HepG2 (cell line): ENCODE results near the gene TXN. TPM values are rescaled to one million over a fixed set of nuclear protein-coding genes. Genes with fewer than 3 reads are reported as not detected.

Experiments
- ATAC-seq: fragments of 200-7000 bp; cut with Tn5 transposase; 3 replicates; pipeline ENCODE4 v1.9.1; 2020; ENCODE audit warnings: mild to moderate bottlenecking, moderate library complexity
- BruUV-seq: library from RNA; stranded (reverse); fragments of 400-500 nt; replicated peaks from 2 replicates; lab custom pipeline; 2021; lab: Mats Ljungman, UMichigan
- CTCF ChIA-PET: fragments of 300-600 bp; formaldehyde crosslinking; extraction: SDS; loops from one replicate; lab custom pipeline; 2021; ENCODE audit warnings: low total read pairs, inconsistent platforms, low intra/inter-chr PET ratio; lab: Yijun Ruan, JAX
- POLR2A ChIA-PET: fragments of 350-600 bp; sonication (Branson Sonifier 250); formaldehyde crosslinking; loops from one replicate; lab custom pipeline; 2020; ENCODE audit warnings: antibody characterized with exemption, inconsistent platforms; lab: Yijun Ruan, JAX
- DNase-seq: peaks from one replicate; pipeline ENCODE4 v3.0.0-alpha.2; 2015; ENCODE audit warnings: low spot score
- FAIRE-seq: peaks from 3 replicates; lab custom pipeline; 2011; peaks lifted over from hg19 to GRCh38; lab: Jason Lieb, UNC
- H2AFZ ChIP-seq: one replicate; pipeline ENCODE4 v1.6.1; 2011; ENCODE audit warnings: low read length, inconsistent platforms
- H3K27ac ChIP-seq: fragments of 300-600 bp; 3 replicates; pipeline ENCODE4 v1.8.0; 2011; ENCODE audit warnings: mixed run types, mild to moderate bottlenecking, mixed read lengths, low read length, inconsistent platforms; ENCODE audit not compliant: insufficient read depth; ENCODE audit errors: extremely low read length
- H3K27me3 ChIP-seq, 2 experiments: fragments of 200-600 bp in 1 of 2; 2 replicates in 1 of 2; 3 replicates in 1 of 2; pipeline versions ENCODE4 v1.6.0 to v1.8.0; 2011; ENCODE audit warnings: low read length in 2 of 2, mild to moderate bottlenecking in 2 of 2, moderate library complexity in 2 of 2, inconsistent platforms in 1 of 2; ENCODE audit not compliant: insufficient read depth in 2 of 2, control insufficient read depth in 1 of 2
- H3K36me3 ChIP-seq, 2 experiments: fragments of 200-600 bp in 1 of 2; replicated peaks in 1 of 2; 2 replicates in 1 of 2; 3 replicates in 1 of 2; pipeline versions ENCODE4 v1.5.1 to v1.8.0; 2011; ENCODE audit warnings: low read length in 2 of 2, inconsistent platforms in 1 of 2; ENCODE audit not compliant: insufficient read depth in 2 of 2, control insufficient read depth in 1 of 2
- H3K4me1 ChIP-seq: 2 replicates; pipeline ENCODE4 v1.5.1; 2012; ENCODE audit warnings: low read length, inconsistent platforms; ENCODE audit not compliant: insufficient read depth
- H3K4me2 ChIP-seq: 2 replicates; pipeline ENCODE4 v1.6.0; 2011; ENCODE audit warnings: low read depth, low read length, inconsistent platforms
- H3K4me3 ChIP-seq, 3 experiments: fragments of 200-600 bp in 1 of 3; sonication (generic), shearing (Covaris generic) in 1 of 3; replicated peaks in 1 of 3; 2 replicates each; pipeline ENCODE4 v1.5.1; 2011 to 2016; ENCODE audit warnings: low read length in 3 of 3, inconsistent platforms in 2 of 3, low read depth in 2 of 3, mild to moderate bottlenecking in 2 of 3, control low read depth in 1 of 3, mixed read lengths in 1 of 3; ENCODE audit not compliant: insufficient read depth in 1 of 3
- H3K79me2 ChIP-seq: one replicate; pipeline ENCODE4 v1.6.1; 2011; ENCODE audit warnings: low read length, inconsistent platforms; ENCODE audit not compliant: insufficient read depth
- H3K9ac ChIP-seq: 2 replicates; pipeline ENCODE4 v1.6.0; 2011; ENCODE audit warnings: mild to moderate bottlenecking, low read depth, low read length, inconsistent platforms; ENCODE audit not compliant: insufficient read depth
- H3K9me3 ChIP-seq: 2 replicates; pipeline ENCODE4 v1.5.1; 2012; ENCODE audit warnings: mild to moderate bottlenecking, low read length
- H4K20me1 ChIP-seq: 2 replicates; pipeline ENCODE4 v1.6.0; 2011; ENCODE audit warnings: inconsistent platforms, mild to moderate bottlenecking, low read length, moderate library complexity; ENCODE audit not compliant: insufficient read depth
- AGO2 ChIP-seq: fragments of 200-400 bp; formaldehyde crosslinking; optimal IDR thresholded peaks from 2 replicates; pipeline ENCODE3; 2017; ENCODE audit warnings: mild to moderate bottlenecking, low read depth, low read length, moderate library complexity
- HOXA9 ChIP-seq: sonication (generic); formaldehyde crosslinking; IDR thresholded peaks from 2 replicates; pipeline ENCODE4 v1.8.1; 2022; ENCODE audit warnings: missing genetic modification reagents, mild to moderate bottlenecking, moderate library complexity, borderline replicate concordance
- IRF2 ChIP-seq: IDR thresholded peaks from 2 replicates; pipeline ENCODE4 v1.6.1; 2018; ENCODE audit warnings: missing genetic modification reagents, missing compliant biosample characterization
- KAT7 ChIP-seq: IDR thresholded peaks from 2 replicates; pipeline ENCODE4 v1.6.1; 2018; ENCODE audit warnings: borderline replicate concordance, missing compliant biosample characterization
- POLR2G ChIP-seq: fragments of 200-400 bp; formaldehyde crosslinking; IDR thresholded peaks from 2 replicates; pipeline ENCODE4 v1.6.1; 2018; ENCODE audit warnings: mild to moderate bottlenecking, low read depth, low read length, moderate library complexity
- RARG ChIP-seq: sonication (generic); formaldehyde crosslinking; IDR thresholded peaks from 2 replicates; pipeline ENCODE4 v1.4.0; 2020; ENCODE audit warnings: low read depth, mild to moderate bottlenecking, missing genetic modification reagents
- SAP130 ChIP-seq: IDR thresholded peaks from 2 replicates; pipeline ENCODE4 v1.6.1; 2016; ENCODE audit warnings: low read depth
- SIX4 ChIP-seq: sonication (generic); formaldehyde crosslinking; IDR thresholded peaks from 2 replicates; pipeline ENCODE4 v1.4.0; 2020; ENCODE audit warnings: missing genetic modification reagents
- SPEN ChIP-seq: sonication (generic); formaldehyde crosslinking; IDR thresholded peaks from 2 replicates; pipeline ENCODE4 v1.5.1; 2020; ENCODE audit warnings: low read depth, mild to moderate bottlenecking, missing genetic modification reagents
- ZNF570 ChIP-seq: sonication (generic); formaldehyde crosslinking; IDR thresholded peaks from 2 replicates; pipeline ENCODE4 v1.4.0; 2020; ENCODE audit warnings: mild to moderate bottlenecking, missing genetic modification reagents, borderline replicate concordance
- ZNF614 ChIP-seq: IDR thresholded peaks from 2 replicates; pipeline ENCODE4 v1.6.1; 2018; ENCODE audit warnings: missing biosample characterization, missing genetic modification reagents, inconsistent platforms, borderline replicate concordance
- ZNF629 ChIP-seq: sonication (generic); formaldehyde crosslinking; conservative IDR thresholded peaks from 2 replicates; pipeline ENCODE4 v1.5.0; 2020; ENCODE audit warnings: missing genetic modification reagents
- ZSCAN9 ChIP-seq: IDR thresholded peaks from 2 replicates; pipeline ENCODE4 v1.6.1; 2016; ENCODE audit warnings: borderline replicate concordance
- WGBS: methylation state at CpG from one replicate; pipeline ENCODE4 v1.1.6; 2017; ENCODE audit warnings: low lambda C conversion rate; 5-methylcytosine and 5-hydroxymethylcytosine counted together
- in situ Hi-C: cut with HindIII; loops from 2 replicates; pipeline ENCODE4 v1.10.0; 2017; ENCODE audit warnings: low pct_unique_long_range_greater_than_20kb; ENCODE audit not compliant: extremely low pct_ligation_motif_present
- intact Hi-C: fragments of 100-400 bp; cut with micrococcal nuclease; formaldehyde crosslinking; loops from one replicate; pipeline ENCODE4 v1.10.0; 2022; ENCODE audit not compliant: unreplicated experiment
- polyA plus RNA-seq, 8 experiments: library from polyadenylated mRNA; depleted of rRNA in 3 of 8; stranded (reverse) in 7 of 8; unstranded in 1 of 8; fragments of >200 nt; fragmentation: Illumina TruSeq in 4 of 8; extraction: Trizol in 4 of 8; gene quantifications; 2 replicates each; pipeline versions ENCODE4 v1.2.1 to v1.2.3, GENCODE V29; 2011 to 2016; ENCODE audit warnings: low read depth in 4 of 8, missing spikeins in 1 of 8, mixed read lengths in 1 of 8; ENCODE audit not compliant: insufficient read depth in 1 of 8
- total RNA-seq, 5 experiments: library from RNA; depleted of rRNA; stranded (reverse); fragments of >200 nt; fragmentation: Illumina TruSeq; extraction: Trizol; gene quantifications; 2 replicates each; pipeline ENCODE4 v1.2.3, GENCODE V29; 2016; ENCODE audit warnings: low read depth in 1 of 5
- TF ChIP-seq, protein P1 (sequence below), 2 experiments: sonication (generic) in 1 of 2; formaldehyde crosslinking in 1 of 2; IDR thresholded peaks; 2 replicates each; pipeline versions ENCODE4 v1.5.1 to v1.6.1; 2011 to 2020; ENCODE audit warnings: borderline replicate concordance in 1 of 2, low read depth in 1 of 2, low read length in 1 of 2, mild to moderate bottlenecking in 1 of 2, missing genetic modification reagents in 1 of 2, moderate library complexity in 1 of 2
- TF ChIP-seq, protein P2 (sequence below): sonication (generic); formaldehyde crosslinking; IDR thresholded peaks from 2 replicates; pipeline ENCODE4 v1.4.0; 2020; ENCODE audit warnings: missing genetic modification reagents, mild to moderate bottlenecking, borderline replicate concordance
- TF ChIP-seq, protein P3 (sequence below): sonication (generic); formaldehyde crosslinking; IDR thresholded peaks from 2 replicates; pipeline ENCODE4 v1.5.0; 2020; ENCODE audit warnings: missing genetic modification reagents

TXN gene
- total and polyA plus RNA-seq, 2 of the 13 experiments (the other 11 are each of a cell fraction or from before 2014, with no cell fraction given) = 364 to 470 TPM

DNA sequence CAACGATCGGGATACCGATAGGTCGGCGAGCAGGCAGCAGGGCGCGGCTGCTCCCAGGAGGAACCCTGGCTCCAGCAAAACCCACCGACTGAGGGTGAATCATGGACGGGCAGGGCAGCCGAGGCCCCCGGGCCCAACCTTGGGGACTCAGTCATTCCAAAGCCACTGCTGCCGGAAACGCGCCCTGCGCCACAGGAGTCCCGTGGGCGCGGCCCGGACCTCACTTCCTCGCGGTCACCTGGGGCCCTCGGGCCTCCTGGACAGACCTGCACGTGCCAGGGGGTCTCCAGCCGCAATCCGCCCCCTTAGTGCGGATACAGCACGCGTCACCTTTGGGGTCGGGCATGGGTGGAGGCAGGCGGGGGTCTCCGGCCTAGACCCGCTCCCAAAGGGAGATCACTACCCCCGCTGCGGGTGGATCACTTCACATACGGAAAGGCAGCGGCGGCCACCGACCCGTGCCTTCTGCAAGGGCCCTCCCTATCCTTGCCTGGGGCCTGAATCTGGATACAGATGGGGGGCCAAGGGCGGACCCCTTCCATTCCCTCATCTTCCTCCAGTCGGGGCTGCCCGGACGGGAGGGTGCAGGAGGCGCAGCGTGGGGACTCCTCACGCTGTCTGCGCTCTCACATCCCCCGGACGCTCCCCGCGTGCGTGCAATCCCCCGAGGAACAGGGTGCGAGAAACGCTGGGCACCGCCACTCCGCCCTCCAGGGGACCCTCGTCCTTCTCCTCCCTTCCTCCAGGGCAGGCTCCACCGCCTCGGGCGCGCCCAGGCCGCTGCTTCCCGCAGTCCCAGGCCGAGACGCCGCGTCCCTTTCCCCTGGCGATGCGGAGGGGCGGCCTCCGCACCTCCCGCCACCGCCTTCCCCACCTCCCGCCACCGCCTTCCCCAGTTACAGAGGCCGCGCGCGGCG is 586 bp downstream of the TXN start:
- Histone ChIP-seq H3K36me3 (no peaks in the 10 kb centered on the region), H3K27me3 (no peaks in the 10 kb centered on the region; a peak in 1 of 5 replicates), H3K27ac (peak overlapping the region; percentile 90), H3K79me2 (peaks cover 65% of the 10 kb centered on the region), H3K9me3 (no peaks in the 10 kb centered on the region), H3K4me1 (peaks cover 55% of the 10 kb centered on the region), H3K9ac (peak overlapping the region; percentile 91), H4K20me1 (peaks cover 40% of the 10 kb centered on the region), H3K4me2 (peak overlapping the region; percentile 96), H3K4me3 (peak overlapping the region; percentile 69 to 95 (median 90)), H2AFZ (no peak overlapping the region)
- FAIRE-seq (no peak), DNase-seq (peak; percentile 29), ATAC-seq (peak; percentile 55)
- in situ Hi-C loops (loop anchor here (5.0 kb wide), 1 partner anchor 73 kb away; no protein-coding TSS in a partner anchor), intact Hi-C loops (loop anchor here (2.0 kb wide), 1 partner anchor 35 kb away; no protein-coding TSS in a partner anchor)
- ChIA-PET CTCF (no interaction called here), POLR2A (interaction anchor here (0.7 to 2.4 kb wide), 18 partner anchors 10 to 966 kb away, joined by 3 to 30 read pairs (median 8); no protein-coding TSS in a partner anchor)
- 2% methylated on average over 24 of the region's 81 CpGs for WGBS
- BruUV-seq = no TSS peak
- peak; percentile 8; the same call in 1 of the 2 replicates for TF ChIP-seq POLR2G
- TF ChIP-seq SAP130 = peak; percentile 63
- no peak for TF ChIP-seq SIX4 (CRISPR knock-in tag)
- TF ChIP-seq ZNF570 (CRISPR knock-in tag) = peak; percentile 59; the same call in 1 of the 2 replicates
- TF ChIP-seq RARG (CRISPR knock-in tag) = 0 out of 2 replicates have a peak, but pooled peaks have one; percentile 25
- 0 out of 2 replicates have a peak, but pooled peaks have one; percentile 9 for TF ChIP-seq ZNF614 (CRISPR knock-in tag)
- TF ChIP-seq, protein P1, sequence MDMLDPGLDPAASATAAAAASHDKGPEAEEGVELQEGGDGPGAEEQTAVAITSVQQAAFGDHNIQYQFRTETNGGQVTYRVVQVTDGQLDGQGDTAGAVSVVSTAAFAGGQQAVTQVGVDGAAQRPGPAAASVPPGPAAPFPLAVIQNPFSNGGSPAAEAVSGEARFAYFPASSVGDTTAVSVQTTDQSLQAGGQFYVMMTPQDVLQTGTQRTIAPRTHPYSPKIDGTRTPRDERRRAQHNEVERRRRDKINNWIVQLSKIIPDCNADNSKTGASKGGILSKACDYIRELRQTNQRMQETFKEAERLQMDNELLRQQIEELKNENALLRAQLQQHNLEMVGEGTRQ (IDR thresholded peaks at IDR 0.05; ENCODE audit: low read depth, low read length) = no peak
- TF ChIP-seq, protein P1 (CRISPR knock-in tag; IDR thresholded peaks at IDR 0.05; ENCODE audit: borderline replicate concordance) = peak; percentile 43; the same call in 1 of the 2 replicates
- TF ChIP-seq, protein P2, sequence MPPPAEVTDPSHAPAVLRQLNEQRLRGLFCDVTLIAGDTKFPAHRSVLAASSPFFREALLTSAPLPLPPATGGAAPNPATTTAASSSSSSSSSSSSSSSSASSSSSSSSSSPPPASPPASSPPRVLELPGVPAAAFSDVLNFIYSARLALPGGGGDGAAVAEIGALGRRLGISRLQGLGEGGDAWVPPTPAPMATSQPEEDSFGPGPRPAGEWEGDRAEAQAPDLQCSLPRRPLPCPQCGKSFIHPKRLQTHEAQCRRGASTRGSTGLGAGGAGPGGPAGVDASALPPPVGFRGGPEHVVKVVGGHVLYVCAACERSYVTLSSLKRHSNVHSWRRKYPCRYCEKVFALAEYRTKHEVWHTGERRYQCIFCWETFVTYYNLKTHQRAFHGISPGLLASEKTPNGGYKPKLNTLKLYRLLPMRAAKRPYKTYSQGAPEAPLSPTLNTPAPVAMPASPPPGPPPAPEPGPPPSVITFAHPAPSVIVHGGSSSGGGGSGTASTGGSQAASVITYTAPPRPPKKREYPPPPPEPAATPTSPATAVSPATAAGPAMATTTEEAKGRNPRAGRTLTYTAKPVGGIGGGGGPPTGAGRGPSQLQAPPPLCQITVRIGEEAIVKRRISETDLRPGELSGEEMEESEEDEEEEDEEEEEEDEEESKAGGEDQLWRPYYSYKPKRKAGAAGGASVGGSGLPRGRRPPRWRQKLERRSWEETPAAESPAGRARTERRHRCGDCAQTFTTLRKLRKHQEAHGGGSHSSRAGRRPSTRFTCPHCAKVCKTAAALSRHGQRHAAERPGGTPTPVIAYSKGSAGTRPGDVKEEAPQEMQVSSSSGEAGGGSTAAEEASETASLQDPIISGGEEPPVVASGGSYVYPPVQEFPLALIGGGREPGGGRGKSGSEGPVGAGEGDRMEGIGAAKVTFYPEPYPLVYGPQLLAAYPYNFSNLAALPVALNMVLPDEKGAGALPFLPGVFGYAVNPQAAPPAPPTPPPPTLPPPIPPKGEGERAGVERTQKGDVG (CRISPR knock-in tag) = no peak
- peak; percentile 1; the same call in 1 of the 2 replicates for TF ChIP-seq SPEN (CRISPR knock-in tag)
- TF ChIP-seq ZNF629 (CRISPR knock-in tag) = peak; percentile 75
- peak; percentile 9; the same call in 1 of the 2 replicates for TF ChIP-seq IRF2 (CRISPR knock-in tag)
- TF ChIP-seq ZSCAN9 = no peak
- TF ChIP-seq HOXA9 = 0 out of 2 replicates have a peak, but pooled peaks have one; percentile 23
- no peak; the same call in none of the 2 replicates for TF ChIP-seq KAT7 (CRISPR knock-in tag)
- TF ChIP-seq AGO2 = peak; percentile 85
- TF ChIP-seq, protein P3, sequence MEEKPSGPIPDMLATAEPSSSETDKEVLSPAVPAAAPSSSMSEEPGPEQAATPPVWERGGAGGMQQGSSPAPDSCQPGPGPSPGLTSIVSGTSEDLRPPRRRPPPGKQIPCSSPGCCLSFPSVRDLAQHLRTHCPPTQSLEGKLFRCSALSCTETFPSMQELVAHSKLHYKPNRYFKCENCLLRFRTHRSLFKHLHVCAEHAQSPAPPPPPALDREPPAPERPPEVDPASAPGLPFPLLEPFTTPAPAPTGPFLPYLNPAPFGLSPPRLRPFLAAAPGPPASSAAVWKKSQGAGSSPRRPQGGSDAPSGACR (CRISPR knock-in tag) = no peak
